Measurements from ENCODE around the gene CNGA4.

- TF ChIP-seq CTCF (IDR thresholded peaks at IDR 0.05; ENCODE audit: low read depth, low read length): no peak
- TF ChIP-seq POLR2A (IDR thresholded peaks at IDR 0.05; ENCODE audit: extremely low read depth, insufficient read length): no peak
- no peak for TF ChIP-seq MAX (IDR thresholded peaks at IDR 0.05; ENCODE audit: low read depth, low read length)
Observed at GRCh38 chr11:6285019-6285418, 46.1 kb downstream of the CNGA4 start.
